ENCODE measurements around the gene RAB24. TPM values are rescaled to one million over a fixed set of nuclear protein-coding genes. Genes with fewer than 3 reads are reported as not detected.
A peak's percentile ranks its signal among the peaks of the same experiment; 100 is the strongest.
"Not testable (repeated sequence)": the region's sequence is repeated elsewhere in the genome, so short reads cannot be mapped to it uniquely, and the experiment has no call there.

RAB24 gene
- total RNA-seq, 6 experiments from 2014 or later: 23.3 to 31.4 (median 26.4) TPM

- DNase-seq: no peak
- Mint-ChIP-seq H3K27me3 (ENCODE audit: insufficient read depth) (no peaks in the 10 kb centered on the region), H3K36me3 (ENCODE audit: low read depth) (peaks cover 43% of the 10 kb centered on the region), H3K9me3 (no peaks in the 10 kb centered on the region), H3K4me1 (ENCODE audit: low read depth) (no peaks in the 10 kb centered on the region), H3K27ac (no peak overlapping the region), H3K4me3 (no peak overlapping the region)
- TF ChIP-seq CTCF (IDR thresholded peaks at IDR 0.05): no peak
These were observed 39.3 kb downstream of the RAB24 start for GRCh38 chr5:177264178-177264577.

GRCh38 chr5:177261510-177261909 lies 42.0 kb downstream of the RAB24 start:
- Mint-ChIP-seq H3K27ac (no peak overlapping the region), H3K27me3 (ENCODE audit: insufficient read depth) (no peaks in the 10 kb centered on the region), H3K4me3 (no peak overlapping the region), H3K4me1 (ENCODE audit: low read depth) (0 out of 2 replicates have a peak, but pooled peaks cover under 1% of the 10 kb centered on the region), H3K36me3 (ENCODE audit: low read depth) (peaks cover 44% of the 10 kb centered on the region), H3K9me3 (no peaks in the 10 kb centered on the region)
- no peak for DNase-seq
- TF ChIP-seq CTCF (IDR thresholded peaks at IDR 0.05): no peak

- peaks cover 44% of the 10 kb centered on the region for H3K36me3 Mint-ChIP-seq (ENCODE audit: low read depth)
These were observed 42.6 kb downstream of the RAB24 start for GRCh38 chr5:177260961-177261360.

GRCh38 chr5:177258711-177259110 lies 44.8 kb downstream of the RAB24 start:
- H3K36me3 Mint-ChIP-seq (ENCODE audit: low read depth): peaks cover 41% of the 10 kb centered on the region
- H3K27ac Mint-ChIP-seq; H3K4me3 Mint-ChIP-seq; H3K9me3 Mint-ChIP-seq; DNase-seq; H3K27me3 Mint-ChIP-seq (ENCODE audit: insufficient read depth): not testable (repeated sequence)
- peaks cover 14% of the 10 kb centered on the region for H3K4me1 Mint-ChIP-seq (ENCODE audit: low read depth)

More at GRCh38 chr5:177260961-177261360, 42.6 kb downstream of the RAB24 start:
- no peak for DNase-seq
- Mint-ChIP-seq H3K4me1 (ENCODE audit: low read depth) (peaks cover 6% of the 10 kb centered on the region), H3K9me3 (no peaks in the 10 kb centered on the region), H3K27ac (no peak overlapping the region), H3K4me3 (no peak overlapping the region), H3K27me3 (ENCODE audit: insufficient read depth) (no peaks in the 10 kb centered on the region)
- TF ChIP-seq CTCF (IDR thresholded peaks at IDR 0.05): no peak

GRCh38 chr5:177256296-177256695 lies 47.2 kb downstream of the RAB24 start:
- Mint-ChIP-seq H3K9me3 (no peaks in the 10 kb centered on the region), H3K27me3 (ENCODE audit: insufficient read depth) (peaks cover 3% of the 10 kb centered on the region; the same call in 1 of the 2 replicates), H3K4me3 (no peak overlapping the region), H3K27ac (peak overlapping the region; percentile 59; the same call in 1 of the 2 replicates), H3K36me3 (ENCODE audit: low read depth) (peaks cover 39% of the 10 kb centered on the region), H3K4me1 (ENCODE audit: low read depth) (peaks cover 14% of the 10 kb centered on the region)
- no peak for DNase-seq
- no peak for TF ChIP-seq CTCF (IDR thresholded peaks at IDR 0.05)

GRCh38 chr5:177253252-177253651 lies 50.3 kb downstream of the RAB24 start:
- H3K4me1 Mint-ChIP-seq (ENCODE audit: low read depth): peaks cover 14% of the 10 kb centered on the region
- H3K27me3 Mint-ChIP-seq (ENCODE audit: insufficient read depth): peaks cover 3% of the 10 kb centered on the region; the same call in 1 of the 2 replicates
- no peaks in the 10 kb centered on the region for H3K9me3 Mint-ChIP-seq
- no peak for DNase-seq
- no peak overlapping the region for H3K4me3 Mint-ChIP-seq
- peaks cover 35% of the 10 kb centered on the region for H3K36me3 Mint-ChIP-seq (ENCODE audit: low read depth)
- H3K27ac Mint-ChIP-seq: no peak overlapping the region
- no peak for TF ChIP-seq CTCF (IDR thresholded peaks at IDR 0.05)

Other genes starting within 250 kb of the RAB24 start
- gene FGFR4, start 216.8 kb downstream of the RAB24 start, total RNA-seq (2021; fragmentation: NEBNext Ultra II Directional; extraction: Animal tissue kit (Norgen Biotek cat#: 25700)): under 1 TPM in 5 of 6 experiments, not detected in 1; 0.14 to 0.53 (median 0.33) TPM
- gene NSD1, start 169.9 kb downstream of the RAB24 start, total RNA-seq (2021; fragmentation: NEBNext Ultra II Directional; extraction: Animal tissue kit (Norgen Biotek cat#: 25700)): 10 to 100 TPM; 42.6 to 56.4 (median 48.4) TPM
- gene PRELID1, start 80 bp upstream of the RAB24 start, total RNA-seq (2021; fragmentation: NEBNext Ultra II Directional; extraction: Animal tissue kit (Norgen Biotek cat#: 25700)): 100 to 1,000 TPM; 182 to 225 (median 217) TPM
- gene MXD3, start 8.2 kb upstream of the RAB24 start, total RNA-seq (2021; fragmentation: NEBNext Ultra II Directional; extraction: Animal tissue kit (Norgen Biotek cat#: 25700)): 10 to 100 TPM in 5 of 6 experiments, 1 to 10 TPM in 1; 7.7 to 17.0 (median 15.3) TPM
- 100 to 1,000 TPM; 153 to 169 (median 164) TPM for gene LMAN2, start 47.9 kb upstream of the RAB24 start, total RNA-seq (2021; fragmentation: NEBNext Ultra II Directional; extraction: Animal tissue kit (Norgen Biotek cat#: 25700))
- 1 to 10 TPM; 1.0 to 2.2 (median 1.2) TPM for gene RGS14, start 54.2 kb upstream of the RAB24 start, total RNA-seq (2021; fragmentation: NEBNext Ultra II Directional; extraction: Animal tissue kit (Norgen Biotek cat#: 25700))
- not detected for gene SLC34A1, start 80.7 kb upstream of the RAB24 start, total RNA-seq (2021; fragmentation: NEBNext Ultra II Directional; extraction: Animal tissue kit (Norgen Biotek cat#: 25700))
- not detected for gene PFN3, start 96.9 kb upstream of the RAB24 start, total RNA-seq (2021; fragmentation: NEBNext Ultra II Directional; extraction: Animal tissue kit (Norgen Biotek cat#: 25700))
- gene F12, start 105.8 kb upstream of the RAB24 start, total RNA-seq (2021; fragmentation: NEBNext Ultra II Directional; extraction: Animal tissue kit (Norgen Biotek cat#: 25700)): 1 to 10 TPM in 1 of 6 experiments, under 1 TPM in 5; 0.63 to 1.2 (median 0.87) TPM
- 10 to 100 TPM; 25.8 to 30.7 (median 28.0) TPM for gene GRK6, start 123.0 kb upstream of the RAB24 start, total RNA-seq (2021; fragmentation: NEBNext Ultra II Directional; extraction: Animal tissue kit (Norgen Biotek cat#: 25700))
- gene PRR7, start 143.1 kb upstream of the RAB24 start, total RNA-seq (2021; fragmentation: NEBNext Ultra II Directional; extraction: Animal tissue kit (Norgen Biotek cat#: 25700)): 10 to 100 TPM in 4 of 6 experiments, 1 to 10 TPM in 2; 8.9 to 16.9 (median 10.4) TPM
- 100 to 1,000 TPM; 346 to 394 (median 358) TPM for gene DBN1, start 169.9 kb upstream of the RAB24 start, total RNA-seq (2021; fragmentation: NEBNext Ultra II Directional; extraction: Animal tissue kit (Norgen Biotek cat#: 25700))
- gene PDLIM7, start 193.9 kb upstream of the RAB24 start, total RNA-seq (2021; fragmentation: NEBNext Ultra II Directional; extraction: Animal tissue kit (Norgen Biotek cat#: 25700)): 100 to 1,000 TPM; 339 to 353 (median 343) TPM
- gene DOK3, start 206.1 kb upstream of the RAB24 start, total RNA-seq (2021; fragmentation: NEBNext Ultra II Directional; extraction: Animal tissue kit (Norgen Biotek cat#: 25700)): 1 to 10 TPM; 1.1 to 2.6 (median 1.3) TPM
- 100 to 1,000 TPM in 3 of 6 experiments, 10 to 100 TPM in 3; 83.8 to 105 (median 98.5) TPM for gene DDX41, start 213.2 kb upstream of the RAB24 start, total RNA-seq (2021; fragmentation: NEBNext Ultra II Directional; extraction: Animal tissue kit (Norgen Biotek cat#: 25700))